ENCODE data around the gene PACSIN2. TPM values are rescaled to one million over a fixed set of nuclear protein-coding genes. Genes with fewer than 3 reads are reported as not detected.

The PACSIN2 gene
- total RNA-seq, 6 experiments from 2014 or later = 21.4 to 67.0 (median 47.1) TPM

GRCh38 chr22:42889304-42889703 lies 125.6 kb downstream of the PACSIN2 start:
- Histone ChIP-seq H3K36me3 (peaks cover 0 to 21% (median 3%) of the 10 kb centered on the region in 4 donors), H3K27ac (peak overlapping the region in 2 of 3 donors; percentile 20 to 29), H3K4me3 (no peak overlapping the region), H3K4me1 (peaks cover 0 to 49% (median 20%) of the 10 kb centered on the region in 4 donors), H3K27me3 (no peaks in the 10 kb centered on the region), H3K9me3 (no peaks in the 10 kb centered on the region)
- WGBS (ENCODE audit: insufficient coverage, low coverage, low lambda C conversion rate, missing lambda C conversion rate) = 70% methylated on average over 4 of the region's 4 CpGs
- ATAC-seq (peak in 1 of 4 donors; percentile 3), DNase-seq (no peak)
- intact Hi-C loops (cut with DNase I) = no loop called here
- TF ChIP-seq CTCF (IDR thresholded peaks at IDR 0.05) (no peak), POLR2A (IDR thresholded peaks at IDR 0.05) (no peak)

GRCh38 chr22:42887523-42888507 lies 127.1 kb downstream of the PACSIN2 start:
- no peak overlapping the region for H3K4me3 ChIP-seq
- ATAC-seq (peak; percentile 73 to 77 (median 74)), DNase-seq (no peak)
- H3K9me3 ChIP-seq = no peaks in the 10 kb centered on the region
- 33% methylated on average over 10 of the region's 14 CpGs for WGBS (ENCODE audit: insufficient coverage, low coverage, low lambda C conversion rate, missing lambda C conversion rate)
- TF ChIP-seq POLR2A (IDR thresholded peaks at IDR 0.05) = no peak
- TF ChIP-seq CTCF (IDR thresholded peaks at IDR 0.05) = no peak
- peaks cover 0 to 33% (median 5%) of the 10 kb centered on the region in 4 donors for H3K36me3 ChIP-seq
- H3K4me1 ChIP-seq = peaks cover 0 to 43% (median 14%) of the 10 kb centered on the region in 4 donors
- intact Hi-C loops (cut with DNase I) = no loop called here
- peak overlapping the region; percentile 77 to 87 (median 78) for H3K27ac ChIP-seq
- H3K27me3 ChIP-seq = no peaks in the 10 kb centered on the region

- H3K4me3 ChIP-seq = no peak overlapping the region
- no peaks in the 10 kb centered on the region for H3K27me3 ChIP-seq
- ATAC-seq = peak in 2 of 4 donors; percentile 4 to 13
- no peak for DNase-seq
- TF ChIP-seq POLR2A (IDR thresholded peaks at IDR 0.05) = no peak
- no peak for TF ChIP-seq CTCF (IDR thresholded peaks at IDR 0.05)
- H3K36me3 ChIP-seq = peaks cover 0 to 33% (median 5%) of the 10 kb centered on the region in 4 donors
- peaks cover 0 to 43% (median 13%) of the 10 kb centered on the region in 4 donors for H3K4me1 ChIP-seq
- H3K9me3 ChIP-seq = no peaks in the 10 kb centered on the region
- peak overlapping the region; percentile 77 to 87 (median 78) for H3K27ac ChIP-seq
- 18% methylated on average over 3 of the region's 7 CpGs for WGBS (ENCODE audit: insufficient coverage, low coverage, low lambda C conversion rate, missing lambda C conversion rate)
- intact Hi-C loops (cut with DNase I) = no loop called here
These were observed 127.8 kb downstream of the PACSIN2 start for GRCh38 chr22:42887120-42887519.

- H3K4me1 ChIP-seq = peaks cover 0 to 54% (median 20%) of the 10 kb centered on the region in 4 donors
- H3K4me3 ChIP-seq = no peak overlapping the region
- DNase-seq (no peak), ATAC-seq (no peak)
- TF ChIP-seq CTCF (IDR thresholded peaks at IDR 0.05) (no peak), POLR2A (IDR thresholded peaks at IDR 0.05) (no peak)
- H3K9me3 ChIP-seq = no peaks in the 10 kb centered on the region
- intact Hi-C loops (cut with DNase I) = no loop called here
- no peak overlapping the region for H3K27ac ChIP-seq
- no peaks in the 10 kb centered on the region for H3K27me3 ChIP-seq
- WGBS (ENCODE audit: insufficient coverage, low coverage, low lambda C conversion rate, missing lambda C conversion rate) = 87% methylated on average over 3 of the region's 9 CpGs
- H3K36me3 ChIP-seq = peaks cover 0 to 28% (median 5%) of the 10 kb centered on the region in 4 donors
These were observed 129.5 kb downstream of the PACSIN2 start for GRCh38 chr22:42885446-42885845.
